Omental fat pad (tissue), 4 donors: Measurements from ENCODE around the gene RAPGEFL1. TPM values are rescaled to one million over a fixed set of nuclear protein-coding genes. Genes with fewer than 3 reads are reported as not detected.
A peak's percentile ranks its signal among the peaks of the same experiment; 100 is the strongest.
"Not testable (repeated sequence)": the region's sequence is repeated elsewhere in the genome, so short reads cannot be mapped to it uniquely, and the experiment has no call there.

Source experiments
- ATAC-seq: fragments of 150-250 bp; one replicate; pipeline ENCODE4 v1.9.1; 2016; ENCODE audit warnings: mild to moderate bottlenecking, moderate library complexity; ENCODE audit not compliant: low FRiP score
- DNase-seq: peaks from one replicate; pipeline ENCODE4 v3.0.0-alpha.2; 2019; ENCODE audit warnings: low spot score
- total RNA-seq, 4 donors: library from RNA; depleted of rRNA; stranded (reverse); fragments of >200 nt; gene quantifications; one replicate each; pipeline ENCODE4 v1.1.0, GENCODE V29; 2016
- TF ChIP-seq, protein P1 (sequence below), 3 donors: fragments of 450-650 bp; IDR thresholded peaks; one replicate each; pipeline ENCODE4 v1.5.1; 2016 to 2017; ENCODE audit warnings: antibody characterized with exemption in 3 of 3, mild to moderate bottlenecking in 3 of 3, moderate library complexity in 2 of 3

Gene RAPGEFL1, protein sequence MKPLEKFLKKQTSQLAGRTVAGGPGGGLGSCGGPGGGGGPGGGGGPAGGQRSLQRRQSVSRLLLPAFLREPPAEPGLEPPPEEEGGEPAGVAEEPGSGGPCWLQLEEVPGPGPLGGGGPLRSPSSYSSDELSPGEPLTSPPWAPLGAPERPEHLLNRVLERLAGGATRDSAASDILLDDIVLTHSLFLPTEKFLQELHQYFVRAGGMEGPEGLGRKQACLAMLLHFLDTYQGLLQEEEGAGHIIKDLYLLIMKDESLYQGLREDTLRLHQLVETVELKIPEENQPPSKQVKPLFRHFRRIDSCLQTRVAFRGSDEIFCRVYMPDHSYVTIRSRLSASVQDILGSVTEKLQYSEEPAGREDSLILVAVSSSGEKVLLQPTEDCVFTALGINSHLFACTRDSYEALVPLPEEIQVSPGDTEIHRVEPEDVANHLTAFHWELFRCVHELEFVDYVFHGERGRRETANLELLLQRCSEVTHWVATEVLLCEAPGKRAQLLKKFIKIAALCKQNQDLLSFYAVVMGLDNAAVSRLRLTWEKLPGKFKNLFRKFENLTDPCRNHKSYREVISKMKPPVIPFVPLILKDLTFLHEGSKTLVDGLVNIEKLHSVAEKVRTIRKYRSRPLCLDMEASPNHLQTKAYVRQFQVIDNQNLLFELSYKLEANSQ
- total RNA-seq = 10 to 100 TPM in 1 of 4 donors, 1 to 10 TPM in 3; 3.0 to 16.1 (median 4.4) TPM

GRCh38 chr17:40177275-40177874 lies at the start of gene RAPGEFL1:
Gene RAPGEFL1, plus strand, starts transcription at chr17:40177470. Its CDS starts 392 bp downstream, at chr17:40177862.
- ATAC-seq (peak; percentile 89), DNase-seq (peak; percentile 57)
- TF ChIP-seq, protein P1, sequence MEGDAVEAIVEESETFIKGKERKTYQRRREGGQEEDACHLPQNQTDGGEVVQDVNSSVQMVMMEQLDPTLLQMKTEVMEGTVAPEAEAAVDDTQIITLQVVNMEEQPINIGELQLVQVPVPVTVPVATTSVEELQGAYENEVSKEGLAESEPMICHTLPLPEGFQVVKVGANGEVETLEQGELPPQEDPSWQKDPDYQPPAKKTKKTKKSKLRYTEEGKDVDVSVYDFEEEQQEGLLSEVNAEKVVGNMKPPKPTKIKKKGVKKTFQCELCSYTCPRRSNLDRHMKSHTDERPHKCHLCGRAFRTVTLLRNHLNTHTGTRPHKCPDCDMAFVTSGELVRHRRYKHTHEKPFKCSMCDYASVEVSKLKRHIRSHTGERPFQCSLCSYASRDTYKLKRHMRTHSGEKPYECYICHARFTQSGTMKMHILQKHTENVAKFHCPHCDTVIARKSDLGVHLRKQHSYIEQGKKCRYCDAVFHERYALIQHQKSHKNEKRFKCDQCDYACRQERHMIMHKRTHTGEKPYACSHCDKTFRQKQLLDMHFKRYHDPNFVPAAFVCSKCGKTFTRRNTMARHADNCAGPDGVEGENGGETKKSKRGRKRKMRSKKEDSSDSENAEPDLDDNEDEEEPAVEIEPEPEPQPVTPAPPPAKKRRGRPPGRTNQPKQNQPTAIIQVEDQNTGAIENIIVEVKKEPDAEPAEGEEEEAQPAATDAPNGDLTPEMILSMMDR (IDR thresholded peaks at IDR 0.05) = no peak

GRCh38 chr17:40129498-40129897 lies 47.8 kb upstream of the RAPGEFL1 start:
- ATAC-seq = no peak
- TF ChIP-seq, protein P1 (IDR thresholded peaks at IDR 0.05) = no peak
- DNase-seq = no peak

DNA sequence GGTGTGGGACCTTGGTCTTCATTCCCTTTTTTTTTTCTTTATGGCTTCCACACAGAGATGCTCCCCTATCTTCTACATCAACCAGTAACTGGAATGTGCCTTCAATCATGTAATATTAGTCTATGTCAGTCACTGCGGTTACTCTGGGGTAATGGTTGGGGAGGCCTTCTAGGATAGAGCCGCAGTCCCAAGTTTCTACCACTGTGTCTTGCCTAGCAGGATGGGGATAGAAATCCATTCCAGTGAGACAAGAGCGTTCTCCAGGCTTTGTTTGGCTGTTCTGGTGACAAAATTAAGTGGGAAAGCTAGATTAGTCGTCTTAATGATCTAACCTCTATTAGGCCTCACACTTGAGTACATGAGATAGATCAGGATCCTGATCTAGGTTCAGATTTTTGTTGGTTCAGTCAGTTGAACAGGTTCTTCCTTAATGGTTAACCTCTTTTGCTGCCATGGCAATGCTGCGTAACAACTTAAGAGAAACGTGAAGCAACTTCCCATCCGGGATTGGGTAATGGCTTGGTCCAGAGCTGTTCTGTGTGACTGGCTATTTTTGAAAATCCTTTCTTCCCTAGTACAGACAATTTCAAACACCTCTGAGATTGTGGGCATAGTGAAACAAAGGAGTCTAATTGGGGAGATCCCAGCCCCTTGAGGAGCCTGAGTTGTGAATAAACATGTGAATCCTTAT lies 46.8 kb upstream of the RAPGEFL1 start:
- ATAC-seq (no peak), DNase-seq (no peak)
- TF ChIP-seq, protein P1 (IDR thresholded peaks at IDR 0.05) = no peak

DNA sequence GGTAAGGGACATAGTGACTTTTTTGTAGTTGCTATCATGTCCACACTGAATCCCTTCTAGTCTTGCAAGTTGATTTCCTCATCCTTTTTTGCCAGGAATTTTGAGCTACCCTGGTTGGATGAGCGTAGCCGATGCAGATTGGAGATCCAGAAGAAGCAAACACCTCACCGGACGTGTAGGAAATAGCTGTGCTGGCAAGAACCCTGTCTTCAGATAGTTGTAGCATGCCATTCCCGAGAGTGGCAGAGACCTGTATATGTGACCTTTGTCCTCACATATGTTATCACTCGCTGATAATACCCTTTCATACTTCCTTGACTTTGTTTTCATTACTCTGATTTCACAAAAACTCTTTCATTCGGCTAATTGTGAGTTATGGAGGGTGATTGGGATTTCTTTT lies 43.1 kb upstream of the RAPGEFL1 start:
- DNase-seq (no peak), ATAC-seq (no peak)
- TF ChIP-seq, protein P1 (IDR thresholded peaks at IDR 0.05) = no peak

DNA sequence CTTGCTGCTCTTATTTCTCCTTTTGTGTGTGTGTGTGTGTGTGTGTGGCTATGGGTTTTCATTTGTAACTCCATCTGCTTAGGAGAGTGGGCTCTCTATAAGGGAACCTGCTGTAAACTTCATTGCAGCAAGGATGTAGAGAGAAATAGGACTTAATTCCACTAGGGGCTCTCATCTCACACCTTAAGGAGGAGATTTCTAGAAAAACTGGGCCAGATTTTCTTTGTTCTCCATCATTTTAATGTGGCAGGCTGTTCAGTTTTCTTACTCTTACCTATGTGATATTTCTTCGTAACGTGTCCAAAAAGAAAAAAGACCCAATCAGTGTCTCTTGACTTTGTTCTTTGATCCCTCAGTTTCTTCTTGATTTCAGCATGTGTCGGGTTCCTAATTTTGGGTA lies 41.5 kb upstream of the RAPGEFL1 start:
- TF ChIP-seq, protein P1 (IDR thresholded peaks at IDR 0.05) = no peak
- DNase-seq = no peak
- no peak for ATAC-seq

DNA sequence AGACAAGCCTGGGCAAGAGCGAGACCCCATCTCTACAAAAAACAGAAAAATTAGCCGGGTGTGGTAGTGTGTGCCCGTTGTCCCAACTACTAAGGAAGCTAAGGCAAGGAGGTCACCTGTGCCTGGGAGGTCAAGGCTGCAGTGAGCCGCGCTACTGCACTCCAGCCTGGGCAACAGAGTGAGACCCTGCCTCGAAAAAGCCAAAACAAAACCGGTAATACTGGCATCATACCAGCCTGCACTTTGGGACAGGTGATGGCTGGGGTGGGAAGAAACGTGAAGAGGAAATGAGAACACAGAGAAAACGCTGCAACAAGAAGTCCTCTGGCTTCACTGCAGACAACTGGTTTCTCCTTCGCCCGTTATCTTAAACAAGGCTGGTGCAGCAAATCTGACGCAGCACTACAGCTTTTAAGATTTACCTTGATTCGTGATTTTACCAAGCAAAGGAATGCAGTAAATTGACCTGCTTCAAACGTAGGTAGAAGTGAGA lies 37.7 kb upstream of the RAPGEFL1 start:
- peak; percentile 2 for ATAC-seq
- DNase-seq = no peak
- TF ChIP-seq, protein P1 (IDR thresholded peaks at IDR 0.05) = no peak

DNA sequence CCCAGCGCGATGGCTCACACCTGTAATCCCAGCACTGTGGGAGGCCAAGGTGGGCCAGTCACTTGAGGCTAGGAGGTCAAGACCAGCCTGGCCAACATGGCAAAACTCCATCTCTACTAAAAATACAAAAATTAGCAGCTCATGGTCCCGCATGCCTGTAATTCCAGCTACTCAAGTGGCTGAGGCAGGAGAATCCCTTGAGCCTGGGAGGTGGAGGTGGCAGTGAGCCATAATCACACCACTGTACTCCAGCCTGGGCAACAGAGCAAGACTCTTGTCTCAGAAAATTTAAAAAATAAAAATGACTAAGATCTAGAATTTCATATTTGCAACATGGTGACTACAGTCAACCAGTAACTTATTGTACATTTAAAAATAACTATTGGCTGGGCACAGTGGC lies 34.1 kb upstream of the RAPGEFL1 start:
- not testable (repeated sequence) for ATAC-seq, DNase-seq
